Neural cell (in vitro differentiated cells): Measurements from ENCODE around the gene FN1. TPM values are rescaled to one million over a fixed set of nuclear protein-coding genes. Genes with fewer than 3 reads are reported as not detected.

Source experiments
- H2AFZ ChIP-seq: fragments of 200-600, 300-800 bp; sonication (generic), shearing (Covaris generic); 2 replicates; pipeline ENCODE4 v1.6.0; 2014; ENCODE audit warnings: low read depth, mild to moderate bottlenecking, antibody characterized with exemption, low read length, moderate library complexity
- H3F3A ChIP-seq: fragments of 200-600 bp; shearing (Covaris generic); 2 replicates; pipeline ENCODE4 v1.6.1; 2016; ENCODE audit warnings: mild to moderate bottlenecking, moderate library complexity, mixed read lengths, antibody characterized with exemption, low read length; ENCODE audit not compliant: insufficient read depth, poor library complexity, severe bottlenecking
- H3K27ac ChIP-seq: fragments of 200-600, 300-800 bp; sonication (generic), shearing (Covaris generic); 2 replicates; pipeline ENCODE4 v1.5.1; 2014; ENCODE audit warnings: mild to moderate bottlenecking, low read length, moderate library complexity
- H3K27me3 ChIP-seq: fragments of 300-800, 200-600 bp; sonication (generic), shearing (Covaris generic); 2 replicates; pipeline ENCODE4 v1.6.0; 2014; ENCODE audit warnings: mild to moderate bottlenecking, low read depth, low read length, moderate library complexity; ENCODE audit not compliant: insufficient read depth
- H3K36me3 ChIP-seq: fragments of 300-800, 200-600 bp; sonication (generic), shearing (Covaris generic); 2 replicates; pipeline ENCODE4 v1.5.1; 2014; ENCODE audit warnings: mild to moderate bottlenecking, antibody characterized with exemption, low read length, moderate library complexity; ENCODE audit not compliant: insufficient read depth
- H3K4me2 ChIP-seq: fragments of 300-800, 200-600 bp; sonication (generic), shearing (Covaris generic); 2 replicates; pipeline ENCODE4 v1.6.0; 2014; ENCODE audit warnings: mild to moderate bottlenecking, low read length
- H3K4me3 ChIP-seq: fragments of 300-800, 200-600 bp; sonication (generic), shearing (Covaris generic); 2 replicates; pipeline ENCODE4 v1.5.1; 2014; ENCODE audit warnings: mild to moderate bottlenecking, low read length, moderate library complexity
- H3K79me2 ChIP-seq: fragments of 200-600 bp; shearing (Covaris generic); replicated peaks from 2 replicates; pipeline ENCODE4 v1.6.0; 2014; ENCODE audit warnings: mild to moderate bottlenecking, low read length, moderate library complexity; ENCODE audit not compliant: insufficient read depth
- H3K9ac ChIP-seq: fragments of 300-800, 200-600 bp; sonication (generic), shearing (Covaris generic); 2 replicates; pipeline ENCODE4 v1.6.1; 2016; ENCODE audit warnings: mild to moderate bottlenecking, low read length, mixed read lengths
- H3K9me2 ChIP-seq: fragments of 200-600 bp; shearing (Covaris generic); 2 replicates; pipeline ENCODE4 v1.6.1; 2016; ENCODE audit warnings: mild to moderate bottlenecking, low read length, mixed read lengths; ENCODE audit not compliant: insufficient read depth
- H3K9me3 ChIP-seq: fragments of 200-600, 300-800 bp; sonication (generic), shearing (Covaris generic); 2 replicates; pipeline ENCODE4 v1.6.1; 2016; ENCODE audit warnings: mild to moderate bottlenecking, mixed run types, low read length, moderate library complexity, mixed read lengths
- H4K20me1 ChIP-seq: fragments of 200-600 bp; shearing (Covaris generic); 2 replicates; pipeline ENCODE4 v1.6.1; 2016; ENCODE audit warnings: mild to moderate bottlenecking, mixed run types; ENCODE audit not compliant: insufficient read depth
- EP300 ChIP-seq: fragments of 450-650 bp; conservative IDR thresholded peaks from 2 replicates; pipeline ENCODE4 v1.6.1; 2014; ENCODE audit warnings: antibody characterized with exemption, mild to moderate bottlenecking, moderate library complexity; ENCODE audit not compliant: poor library complexity, severe bottlenecking
- EZH2 ChIP-seq: fragments of 200-600, 300-800 bp; shearing (Covaris generic), sonication (generic); IDR thresholded peaks from 2 replicates; pipeline ENCODE4 v1.6.1; 2014; ENCODE audit warnings: antibody characterized with exemption, low read length, borderline replicate concordance, mild to moderate bottlenecking; ENCODE audit not compliant: insufficient read depth, poor library complexity, severe bottlenecking
- MXI1 ChIP-seq: fragments of 450-650 bp; conservative IDR thresholded peaks from 2 replicates; pipeline ENCODE4 v1.6.1; 2014; ENCODE audit warnings: antibody characterized with exemption, mild to moderate bottlenecking; ENCODE audit not compliant: poor library complexity, severe bottlenecking
- POLR2AphosphoS5 ChIP-seq: IDR thresholded peaks from 2 replicates; pipeline ENCODE4 v1.6.1; 2012
- RAD21 ChIP-seq: fragments of 450-650 bp; conservative IDR thresholded peaks from 2 replicates; pipeline ENCODE4 v1.6.1; 2014; ENCODE audit warnings: antibody characterized with exemption, mild to moderate bottlenecking, moderate library complexity
- SMC3 ChIP-seq: fragments of 450-650 bp; conservative IDR thresholded peaks from 2 replicates; pipeline ENCODE4 v1.6.1; 2014; ENCODE audit warnings: antibody characterized with exemption, mild to moderate bottlenecking, moderate library complexity; ENCODE audit not compliant: poor library complexity
- TAF1 ChIP-seq: IDR thresholded peaks from 2 replicates; pipeline ENCODE4 v1.6.1; 2012; ENCODE audit warnings: low read depth
- polyA plus RNA-seq: library from polyadenylated mRNA; depleted of rRNA; stranded (reverse); fragments of >200 nt; gene quantifications from 2 replicates; pipeline ENCODE4 v1.2.3, GENCODE V29; 2014
- TF ChIP-seq, protein P1 (sequence below): fragments of 450-650 bp; IDR thresholded peaks from 2 replicates; pipeline ENCODE4 v1.5.1; 2014; ENCODE audit warnings: antibody characterized with exemption, mild to moderate bottlenecking, moderate library complexity; ENCODE audit not compliant: poor library complexity, severe bottlenecking
- TF ChIP-seq, protein P2 (sequence below): IDR thresholded peaks from 2 replicates; pipeline ENCODE4 v1.6.1; 2012; ENCODE audit warnings: borderline replicate concordance

The FN1 gene
- polyA plus RNA-seq, 1 donor from 2014 or later: 0.93 TPM

DNA sequence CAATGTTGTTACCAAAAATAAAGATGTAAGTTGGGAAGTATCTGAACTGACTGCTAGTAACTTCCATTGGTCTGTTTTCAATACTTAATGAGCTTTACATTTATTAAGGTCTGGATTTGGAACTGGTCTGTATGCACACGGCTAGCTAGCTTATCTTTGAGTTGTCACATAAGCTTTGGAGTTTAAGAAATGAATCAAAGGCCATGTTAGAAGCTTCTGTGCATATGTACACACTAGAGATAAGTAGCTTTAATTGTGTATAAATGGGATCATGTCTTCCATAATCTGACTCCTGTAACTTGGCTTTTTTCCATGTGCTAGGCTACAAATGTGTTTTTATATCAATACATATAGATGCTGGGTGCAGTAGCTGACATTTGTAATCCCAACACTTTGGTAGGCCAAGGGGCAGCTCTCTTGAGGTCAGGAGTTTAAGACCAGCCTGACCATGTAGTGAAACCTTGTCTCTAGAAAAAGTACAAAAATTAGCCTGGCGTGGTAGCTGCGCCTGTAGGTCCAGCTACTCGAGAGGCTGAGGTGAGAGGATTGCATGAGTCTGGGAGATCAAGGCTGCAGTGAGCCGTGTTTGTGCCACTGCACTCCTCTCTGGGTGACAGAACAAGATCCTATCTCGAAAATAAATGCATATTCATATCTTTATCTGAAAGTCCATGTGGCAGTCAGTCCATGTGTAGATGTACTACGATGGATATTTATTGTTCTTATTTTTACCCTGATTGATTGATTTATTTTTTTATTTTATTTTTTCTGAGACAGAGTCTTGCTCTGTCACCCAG lies 96.8 kb downstream of the FN1 start:
- no peaks in the 10 kb centered on the region for H3K36me3 ChIP-seq
- TF ChIP-seq MXI1: no peak
- TF ChIP-seq, protein P1, sequence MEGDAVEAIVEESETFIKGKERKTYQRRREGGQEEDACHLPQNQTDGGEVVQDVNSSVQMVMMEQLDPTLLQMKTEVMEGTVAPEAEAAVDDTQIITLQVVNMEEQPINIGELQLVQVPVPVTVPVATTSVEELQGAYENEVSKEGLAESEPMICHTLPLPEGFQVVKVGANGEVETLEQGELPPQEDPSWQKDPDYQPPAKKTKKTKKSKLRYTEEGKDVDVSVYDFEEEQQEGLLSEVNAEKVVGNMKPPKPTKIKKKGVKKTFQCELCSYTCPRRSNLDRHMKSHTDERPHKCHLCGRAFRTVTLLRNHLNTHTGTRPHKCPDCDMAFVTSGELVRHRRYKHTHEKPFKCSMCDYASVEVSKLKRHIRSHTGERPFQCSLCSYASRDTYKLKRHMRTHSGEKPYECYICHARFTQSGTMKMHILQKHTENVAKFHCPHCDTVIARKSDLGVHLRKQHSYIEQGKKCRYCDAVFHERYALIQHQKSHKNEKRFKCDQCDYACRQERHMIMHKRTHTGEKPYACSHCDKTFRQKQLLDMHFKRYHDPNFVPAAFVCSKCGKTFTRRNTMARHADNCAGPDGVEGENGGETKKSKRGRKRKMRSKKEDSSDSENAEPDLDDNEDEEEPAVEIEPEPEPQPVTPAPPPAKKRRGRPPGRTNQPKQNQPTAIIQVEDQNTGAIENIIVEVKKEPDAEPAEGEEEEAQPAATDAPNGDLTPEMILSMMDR: no peak
- TF ChIP-seq POLR2AphosphoS5: no peak
- TF ChIP-seq RAD21: no peak
- TF ChIP-seq TAF1: no peak
- TF ChIP-seq, protein P2, sequence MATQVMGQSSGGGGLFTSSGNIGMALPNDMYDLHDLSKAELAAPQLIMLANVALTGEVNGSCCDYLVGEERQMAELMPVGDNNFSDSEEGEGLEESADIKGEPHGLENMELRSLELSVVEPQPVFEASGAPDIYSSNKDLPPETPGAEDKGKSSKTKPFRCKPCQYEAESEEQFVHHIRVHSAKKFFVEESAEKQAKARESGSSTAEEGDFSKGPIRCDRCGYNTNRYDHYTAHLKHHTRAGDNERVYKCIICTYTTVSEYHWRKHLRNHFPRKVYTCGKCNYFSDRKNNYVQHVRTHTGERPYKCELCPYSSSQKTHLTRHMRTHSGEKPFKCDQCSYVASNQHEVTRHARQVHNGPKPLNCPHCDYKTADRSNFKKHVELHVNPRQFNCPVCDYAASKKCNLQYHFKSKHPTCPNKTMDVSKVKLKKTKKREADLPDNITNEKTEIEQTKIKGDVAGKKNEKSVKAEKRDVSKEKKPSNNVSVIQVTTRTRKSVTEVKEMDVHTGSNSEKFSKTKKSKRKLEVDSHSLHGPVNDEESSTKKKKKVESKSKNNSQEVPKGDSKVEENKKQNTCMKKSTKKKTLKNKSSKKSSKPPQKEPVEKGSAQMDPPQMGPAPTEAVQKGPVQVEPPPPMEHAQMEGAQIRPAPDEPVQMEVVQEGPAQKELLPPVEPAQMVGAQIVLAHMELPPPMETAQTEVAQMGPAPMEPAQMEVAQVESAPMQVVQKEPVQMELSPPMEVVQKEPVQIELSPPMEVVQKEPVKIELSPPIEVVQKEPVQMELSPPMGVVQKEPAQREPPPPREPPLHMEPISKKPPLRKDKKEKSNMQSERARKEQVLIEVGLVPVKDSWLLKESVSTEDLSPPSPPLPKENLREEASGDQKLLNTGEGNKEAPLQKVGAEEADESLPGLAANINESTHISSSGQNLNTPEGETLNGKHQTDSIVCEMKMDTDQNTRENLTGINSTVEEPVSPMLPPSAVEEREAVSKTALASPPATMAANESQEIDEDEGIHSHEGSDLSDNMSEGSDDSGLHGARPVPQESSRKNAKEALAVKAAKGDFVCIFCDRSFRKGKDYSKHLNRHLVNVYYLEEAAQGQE: no peak

DNA sequence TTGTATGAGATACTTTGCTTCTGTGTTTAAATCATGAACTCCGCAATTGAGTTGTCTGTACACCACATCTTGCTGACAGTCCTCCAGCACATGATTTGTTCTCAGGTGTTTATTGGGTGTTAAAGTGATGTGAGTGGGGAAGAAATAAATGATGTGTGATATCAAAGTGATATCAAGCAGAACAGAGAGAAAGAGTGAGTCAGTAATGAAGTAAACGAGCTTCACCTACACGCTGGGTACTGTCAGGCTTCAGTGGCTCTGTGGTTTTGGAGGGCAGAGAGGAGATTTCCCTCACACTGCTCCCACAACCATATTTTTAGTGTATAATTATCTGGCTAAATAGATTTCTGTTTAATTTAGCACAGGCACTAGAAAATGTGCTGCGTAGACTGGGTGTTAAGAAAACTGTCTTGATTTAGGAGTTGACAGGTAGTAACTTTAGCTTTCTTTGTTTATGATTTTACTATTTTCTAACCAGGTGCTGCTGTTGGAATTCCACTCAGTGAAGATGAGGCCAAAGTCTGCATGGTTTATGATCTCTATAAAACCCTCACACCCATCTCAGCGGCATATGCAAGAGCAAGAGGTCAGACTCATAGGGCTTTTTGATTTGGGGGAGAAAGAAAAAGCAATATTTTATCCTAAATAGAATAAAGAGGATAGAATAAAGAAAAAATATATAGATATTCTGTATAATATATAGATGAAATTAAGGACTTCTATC lies 102.8 kb downstream of the FN1 start:
- Histone ChIP-seq H3K27ac (no peak overlapping the region), H3K4me3 (no peak overlapping the region), H3K36me3 (no peaks in the 10 kb centered on the region), H4K20me1 (no peaks in the 10 kb centered on the region), H3K27me3 (no peaks in the 10 kb centered on the region), H3K79me2 (no peaks in the 10 kb centered on the region), H2AFZ (no peak overlapping the region), H3K9ac (no peak overlapping the region), H3K4me2 (no peak overlapping the region), H3K9me2 (no peaks in the 10 kb centered on the region), H3F3A (no peaks in the 10 kb centered on the region), H3K9me3 (no peaks in the 10 kb centered on the region)
- TF ChIP-seq TAF1 (no peak), POLR2AphosphoS5 (no peak), MXI1 (no peak), EZH2 (no peak), EP300 (no peak), SMC3 (no peak), RAD21 (no peak)
- TF ChIP-seq, protein P1: no peak
- TF ChIP-seq, protein P2: no peak

More for the DNA sequence above, 96.8 kb downstream of the FN1 start:
- Histone ChIP-seq H3K9ac (no peak overlapping the region), H3K9me2 (no peaks in the 10 kb centered on the region), H3K4me3 (no peak overlapping the region), H3K27me3 (no peaks in the 10 kb centered on the region), H4K20me1 (no peaks in the 10 kb centered on the region), H2AFZ (no peak overlapping the region), H3K9me3 (no peaks in the 10 kb centered on the region), H3F3A (no peaks in the 10 kb centered on the region), H3K4me2 (no peak overlapping the region), H3K79me2 (no peaks in the 10 kb centered on the region), H3K27ac (no peak overlapping the region)
